Gastroesophageal sphincter (tissue), 4 donors: Measurements from ENCODE around the gene CTIF. TPM values are rescaled to one million over a fixed set of nuclear protein-coding genes. Genes with fewer than 3 reads are reported as not detected.
A peak's percentile ranks its signal among the peaks of the same experiment; 100 is the strongest.

Experiments used
- ATAC-seq: fragments of 150-250 bp; one replicate; pipeline ENCODE4 v1.9.1; 2016; ENCODE audit warnings: mild to moderate bottlenecking, moderate library complexity
- H3K27ac ChIP-seq, 4 donors: fragments of 200-600 bp; sonication (generic) in 3 of 4; 1 replicate in 3 of 4; 2 replicates in 1 of 4; pipeline ENCODE4 v1.5.1; 2016 to 2019
- H3K27me3 ChIP-seq: fragments of 200-600 bp; sonication (generic); one replicate; pipeline ENCODE4 v1.5.1; 2019
- H3K36me3 ChIP-seq, 2 donors: fragments of 200-600 bp; sonication (generic); one replicate each; pipeline ENCODE4 v1.5.1; 2019; ENCODE audit warnings: control low read depth in 1 of 2
- H3K4me1 ChIP-seq, 3 donors: fragments of 200-600 bp; sonication (generic); 1 replicate in 2 of 3; 2 replicates in 1 of 3; pipeline ENCODE4 v1.5.1; 2016 to 2019; ENCODE audit warnings: control low read depth in 2 of 3
- H3K4me3 ChIP-seq, 2 donors: fragments of 200-600 bp; sonication (generic); one replicate each; pipeline ENCODE4 v1.5.1; 2019; ENCODE audit warnings: mild to moderate bottlenecking in 1 of 2, moderate library complexity in 1 of 2
- H3K9me3 ChIP-seq, 3 donors: fragments of 200-600 bp; sonication (generic); one replicate each; pipeline ENCODE4 v1.5.1; 2017 to 2019; ENCODE audit warnings: control low read depth in 2 of 3
- EP300 ChIP-seq: sonication (generic); formaldehyde crosslinking; IDR thresholded peaks from one replicate; pipeline ENCODE4 v1.6.1; 2017; ENCODE audit warnings: antibody characterized with exemption, mild to moderate bottlenecking
- POLR2A ChIP-seq, 2 donors: fragments of 450-650 bp; IDR thresholded peaks; one replicate each; pipeline ENCODE4 v1.6.1; 2017; ENCODE audit warnings: antibody characterized with exemption in 2 of 2, mild to moderate bottlenecking in 2 of 2, moderate library complexity in 1 of 2
- POLR2AphosphoS5 ChIP-seq: sonication (generic); formaldehyde crosslinking; IDR thresholded peaks from one replicate; pipeline ENCODE4 v1.6.1; 2017; ENCODE audit warnings: antibody characterized with exemption
- WGBS, 2 donors: methylation state at CpG; one replicate each; pipeline ENCODE4 v1.1.5; 2018; ENCODE audit warnings: low coverage in 1 of 2; 5-methylcytosine and 5-hydroxymethylcytosine counted together
- total RNA-seq, 4 donors: library from RNA; depleted of rRNA; stranded (reverse); fragments of >200 nt; gene quantifications; one replicate each; pipeline ENCODE4 v1.1.0, GENCODE V29; 2016
- TF ChIP-seq, protein P1 (sequence below), 4 experiments: fragments of 200-600 bp in 2 of 4; fragments of 450-650 bp in 2 of 4; sonication (generic) in 1 of 4; IDR thresholded peaks; one replicate each; pipeline ENCODE4 v1.5.1; 2017 to 2019; ENCODE audit warnings: antibody characterized with exemption in 4 of 4, mild to moderate bottlenecking in 2 of 4, moderate library complexity in 2 of 4

Gene CTIF
- total RNA-seq, 4 donors from 2014 or later: 31.4 to 124 (median 78.1) TPM

DNA sequence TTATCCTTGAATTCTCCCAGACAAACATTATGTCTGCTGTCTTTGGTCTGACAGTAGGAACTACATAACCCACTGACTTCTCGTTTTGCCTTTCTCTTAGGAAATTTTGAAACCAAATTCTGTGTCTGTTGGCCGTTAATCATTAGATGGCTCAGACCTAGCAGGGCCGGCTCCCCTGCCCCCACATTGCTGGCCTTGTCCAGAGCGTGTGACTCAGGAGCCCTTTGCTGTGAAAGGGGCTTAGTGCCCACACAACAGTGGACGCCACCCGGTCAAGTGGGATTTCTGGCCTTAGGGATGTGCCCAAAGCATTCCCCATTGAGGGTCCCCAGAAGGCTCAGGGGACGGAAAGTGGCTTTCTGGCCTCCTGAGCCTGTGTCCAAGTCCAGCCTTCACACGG, 137.5 kb downstream of the CTIF start:
- H3K4me1 ChIP-seq: peaks cover 0 to 67% (median 11%) of the 10 kb centered on the region in 3 donors

DNA sequence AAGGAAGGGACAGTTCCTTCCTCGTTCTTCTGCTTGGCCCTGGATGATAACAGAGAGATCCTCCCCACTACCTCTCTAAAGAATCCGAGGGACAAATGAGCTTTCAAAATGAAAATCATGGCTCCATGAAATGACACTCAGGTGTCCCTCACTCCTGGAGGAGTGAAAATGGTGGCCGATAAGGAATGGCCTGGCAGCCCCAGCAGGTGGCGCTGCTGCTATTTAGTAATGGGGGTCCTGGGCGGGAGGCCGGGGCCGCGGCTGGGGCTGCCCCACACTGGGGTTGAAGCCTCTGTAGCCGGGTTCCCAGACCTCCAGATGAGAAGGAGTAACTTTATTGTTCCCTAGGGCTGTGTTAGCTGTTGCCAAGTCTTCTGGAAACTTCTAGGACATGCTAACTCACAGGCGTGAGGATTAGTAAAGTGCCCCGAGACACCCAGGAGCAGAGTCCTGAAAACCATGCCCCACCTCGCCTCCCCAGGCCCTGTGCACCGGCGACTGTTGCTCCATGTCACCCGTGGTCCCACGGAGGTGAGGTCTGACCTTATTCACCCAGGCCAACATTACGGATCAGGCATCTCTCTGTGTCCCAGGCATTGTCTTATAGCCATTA, 138.0 kb downstream of the CTIF start:
- peaks cover 0 to 72% (median 11%) of the 10 kb centered on the region in 3 donors for H3K4me1 ChIP-seq
- H3K9me3 ChIP-seq: no peaks in the 10 kb centered on the region
- H3K27ac ChIP-seq: peak overlapping the region in 1 of 4 donors; percentile 15
- peaks cover 0 to 21% of the 10 kb centered on the region in 2 donors for H3K36me3 ChIP-seq
- ATAC-seq: peak; percentile 35
- WGBS, 2 donors: 47% methylated on average over 12 of the region's 17 CpGs; no CpG with 5 or more reads in 1 of the 2 donors
- H3K27me3 ChIP-seq: no peaks in the 10 kb centered on the region
- no peak overlapping the region for H3K4me3 ChIP-seq
- TF ChIP-seq, protein P1, sequence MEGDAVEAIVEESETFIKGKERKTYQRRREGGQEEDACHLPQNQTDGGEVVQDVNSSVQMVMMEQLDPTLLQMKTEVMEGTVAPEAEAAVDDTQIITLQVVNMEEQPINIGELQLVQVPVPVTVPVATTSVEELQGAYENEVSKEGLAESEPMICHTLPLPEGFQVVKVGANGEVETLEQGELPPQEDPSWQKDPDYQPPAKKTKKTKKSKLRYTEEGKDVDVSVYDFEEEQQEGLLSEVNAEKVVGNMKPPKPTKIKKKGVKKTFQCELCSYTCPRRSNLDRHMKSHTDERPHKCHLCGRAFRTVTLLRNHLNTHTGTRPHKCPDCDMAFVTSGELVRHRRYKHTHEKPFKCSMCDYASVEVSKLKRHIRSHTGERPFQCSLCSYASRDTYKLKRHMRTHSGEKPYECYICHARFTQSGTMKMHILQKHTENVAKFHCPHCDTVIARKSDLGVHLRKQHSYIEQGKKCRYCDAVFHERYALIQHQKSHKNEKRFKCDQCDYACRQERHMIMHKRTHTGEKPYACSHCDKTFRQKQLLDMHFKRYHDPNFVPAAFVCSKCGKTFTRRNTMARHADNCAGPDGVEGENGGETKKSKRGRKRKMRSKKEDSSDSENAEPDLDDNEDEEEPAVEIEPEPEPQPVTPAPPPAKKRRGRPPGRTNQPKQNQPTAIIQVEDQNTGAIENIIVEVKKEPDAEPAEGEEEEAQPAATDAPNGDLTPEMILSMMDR (IDR thresholded peaks at IDR 0.05): peak; percentile 77 to 91 (median 84)
- no peak for TF ChIP-seq POLR2AphosphoS5
- TF ChIP-seq POLR2A (IDR thresholded peaks at IDR 0.05): no peak
- TF ChIP-seq EP300: no peak

More for the DNA sequence above, 137.5 kb downstream of the CTIF start:
- H3K36me3 ChIP-seq: peaks cover 0 to 26% of the 10 kb centered on the region in 2 donors
- no peak for TF ChIP-seq EP300
- TF ChIP-seq, protein P1 (IDR thresholded peaks at IDR 0.05): no peak
- no peak for TF ChIP-seq POLR2AphosphoS5
- no peak for TF ChIP-seq POLR2A (IDR thresholded peaks at IDR 0.05)
- WGBS, 2 donors: 69 to 71% methylated on average over 3 to 5 of the region's 8 CpGs
- peaks cover 0 to 4% (median 0%) of the 10 kb centered on the region in 3 donors for H3K9me3 ChIP-seq
- H3K27me3 ChIP-seq: no peaks in the 10 kb centered on the region
- H3K4me3 ChIP-seq: no peak overlapping the region
- no peak for ATAC-seq
- H3K27ac ChIP-seq: peak overlapping the region in 1 of 4 donors; percentile 15

DNA sequence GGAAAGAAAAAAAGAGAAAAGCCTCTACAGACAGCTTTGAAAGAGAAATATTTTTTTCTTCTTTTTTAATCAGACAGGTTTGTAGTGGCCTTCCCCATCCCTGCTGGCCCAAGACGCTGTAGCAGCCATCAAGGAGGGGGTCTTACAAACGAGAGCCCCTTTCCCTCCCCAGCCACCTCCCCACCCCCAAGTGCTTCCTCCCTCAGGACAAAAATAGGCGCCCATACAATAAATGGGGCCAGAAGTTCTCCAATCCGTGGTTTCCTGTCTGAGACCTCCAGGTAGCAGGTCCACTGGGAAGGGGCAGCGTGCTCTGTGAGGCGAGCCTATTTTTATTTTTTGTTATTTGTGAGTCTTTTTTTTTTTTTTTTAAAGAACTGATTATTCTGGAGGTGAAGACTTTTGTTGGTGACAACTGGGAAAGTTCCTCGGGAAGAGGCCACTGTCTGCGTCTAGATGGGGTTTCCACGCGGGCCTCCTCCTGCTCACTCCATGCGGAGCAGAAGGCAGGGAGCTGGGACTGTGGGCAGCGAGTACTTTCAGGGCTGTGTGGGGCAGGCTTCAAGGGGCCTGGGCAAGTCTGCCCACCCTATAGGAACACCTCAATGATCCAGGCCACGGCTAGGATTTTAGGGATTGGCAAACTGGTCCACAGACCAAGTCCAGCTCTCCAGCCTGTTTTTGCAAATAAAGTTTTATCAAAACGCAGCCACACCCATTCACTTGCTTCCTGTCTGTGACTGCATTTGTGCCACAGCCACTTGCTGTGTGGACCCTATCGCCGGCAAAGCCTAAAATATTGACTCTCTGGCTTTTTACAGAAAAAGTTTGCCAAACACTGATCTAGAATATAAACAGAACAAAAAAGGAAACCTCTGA, 139.6 kb downstream of the CTIF start:
- Histone ChIP-seq H3K27ac (peak overlapping the region in 2 of 4 donors; percentile 52 to 62), H3K27me3 (no peaks in the 10 kb centered on the region), H3K4me1 (peaks cover 0 to 74% (median 11%) of the 10 kb centered on the region in 3 donors), H3K4me3 (no peak overlapping the region), H3K9me3 (no peaks in the 10 kb centered on the region), H3K36me3 (peaks cover 0 to 21% of the 10 kb centered on the region in 2 donors)
- WGBS, 2 donors: 75 to 90% methylated on average over 4 to 5 of the region's 16 CpGs
- TF ChIP-seq POLR2AphosphoS5: no peak
- TF ChIP-seq EP300: no peak
- TF ChIP-seq, protein P1 (IDR thresholded peaks at IDR 0.05): no peak
- TF ChIP-seq POLR2A (IDR thresholded peaks at IDR 0.05): no peak
- no peak for ATAC-seq

DNA sequence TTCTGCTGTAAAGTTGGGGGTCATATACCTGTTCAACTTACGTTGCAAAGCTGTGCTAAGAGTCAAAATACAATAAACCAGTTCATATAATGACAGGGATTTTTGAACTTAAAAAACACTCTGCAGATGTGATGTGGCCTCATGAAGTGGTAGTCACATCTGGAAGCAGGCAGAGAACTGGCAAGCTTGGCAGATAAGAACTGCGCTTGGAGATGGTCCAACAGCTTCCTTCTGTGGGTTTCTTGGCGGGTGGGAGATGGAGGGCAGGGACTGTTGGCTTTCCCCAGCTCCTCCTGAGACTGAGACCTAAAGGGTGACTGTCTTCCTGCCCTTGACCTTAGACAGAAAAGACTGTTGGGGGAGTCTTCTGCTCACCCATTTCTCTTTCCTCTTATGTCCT, 140.4 kb downstream of the CTIF start:
- Histone ChIP-seq H3K9me3 (no peaks in the 10 kb centered on the region), H3K27ac (peak overlapping the region in 2 of 4 donors; percentile 62 to 69), H3K36me3 (peaks cover 0 to 21% of the 10 kb centered on the region in 2 donors), H3K27me3 (no peaks in the 10 kb centered on the region), H3K4me3 (no peak overlapping the region), H3K4me1 (peaks cover 0 to 73% (median 11%) of the 10 kb centered on the region in 3 donors)
- 72 to 100% methylated on average over 2 to 3 of the region's 3 CpGs for WGBS, 2 donors
- ATAC-seq: no peak
- TF ChIP-seq POLR2AphosphoS5: no peak
